Thyroid gland (tissue), 4 donors: ENCODE measurements around the gene AK1.

Experiments
- CTCF ChIP-seq, 6 experiments: fragments of 200-600 bp in 3 of 6; fragments of 450-650 bp in 3 of 6; sonication (generic) in 3 of 6; IDR thresholded peaks; one replicate each; pipeline ENCODE4 v1.5.1; 2016 to 2019; ENCODE audit warnings: antibody characterized with exemption in 6 of 6, mild to moderate bottlenecking in 2 of 6, inconsistent platforms in 1 of 6, moderate library complexity in 1 of 6
- POLR2A ChIP-seq, 2 donors: fragments of 450-650 bp; IDR thresholded peaks; one replicate each; pipeline ENCODE4 v1.6.1; 2017; ENCODE audit warnings: antibody characterized with exemption in 2 of 2, mild to moderate bottlenecking in 2 of 2, moderate library complexity in 1 of 2

- TF ChIP-seq CTCF (IDR thresholded peaks at IDR 0.05) = no peak
- TF ChIP-seq POLR2A (IDR thresholded peaks at IDR 0.05) = no peak
Observed at GRCh38 chr9:127850286-127850830, 27.1 kb downstream of the AK1 start.
